Dedifferentiated amniotic fluid mesenchymal stem cell (primary cell): ENCODE data around the gene MFSD11.
A peak's percentile ranks its signal among the peaks of the same experiment; 100 is the strongest.
"Not testable (repeated sequence)": the region's sequence is repeated elsewhere in the genome, so short reads cannot be mapped to it uniquely, and the experiment has no call there.

Experiments used
- DNase-seq: peaks from one replicate; pipeline ENCODE4 v3.0.0-alpha.2; 2016; ENCODE audit errors: extremely low spot score

MFSD11 gene

DNA sequence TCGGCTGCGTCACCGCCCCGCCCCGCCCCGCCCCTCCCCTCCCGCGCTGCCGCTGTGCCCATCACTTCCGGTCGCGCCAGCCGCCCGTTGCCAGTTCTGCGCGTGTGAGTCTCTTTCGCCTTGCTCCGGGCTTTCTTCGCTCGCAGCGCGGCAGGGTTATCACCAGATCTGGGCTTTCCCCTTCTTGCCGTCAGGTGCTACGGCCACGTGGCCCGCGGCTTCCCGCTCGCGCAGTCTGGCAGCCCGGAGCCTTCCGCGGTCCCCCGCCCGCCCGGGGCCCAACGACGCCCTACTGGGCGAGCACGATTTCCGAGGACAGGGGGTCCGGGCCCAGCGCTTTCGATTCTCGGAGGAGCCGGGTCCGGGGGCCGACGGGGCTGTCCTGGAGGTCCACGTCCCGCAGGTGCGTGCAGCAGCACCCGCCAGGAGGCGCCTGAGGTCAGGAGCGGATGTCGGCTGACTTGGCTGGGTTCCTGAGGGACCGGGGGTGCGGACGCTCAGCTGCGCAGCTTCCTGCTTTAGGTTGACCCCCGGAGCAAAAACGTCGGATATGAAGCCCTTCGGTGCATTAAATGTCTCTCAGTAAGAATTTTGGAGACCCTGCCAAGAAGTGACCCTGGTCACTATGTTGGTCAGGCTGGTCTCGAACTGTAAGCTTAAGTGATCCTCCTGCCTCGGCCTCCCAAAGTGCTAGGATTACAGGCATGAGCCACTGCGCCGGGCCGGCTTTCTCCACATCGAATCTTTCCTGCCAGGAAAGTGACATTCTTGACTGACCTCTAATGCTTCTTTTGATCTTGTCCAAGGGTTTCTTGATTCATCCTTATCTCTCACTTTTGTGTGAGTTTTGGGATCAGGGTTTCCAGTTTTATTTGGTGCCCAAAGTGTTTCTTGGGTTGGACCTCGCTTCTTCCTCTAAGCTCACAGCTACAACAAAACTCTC is 10.9 kb upstream of the MFSD11 start, which contains the start of gene METTL23:
METTL23 (plus strand) TSS at position 64 of the 943 bp plus-strand sequence. CDS start 2,872 bp downstream, outside the sequence.
- DNase-seq, result no peak

DNA sequence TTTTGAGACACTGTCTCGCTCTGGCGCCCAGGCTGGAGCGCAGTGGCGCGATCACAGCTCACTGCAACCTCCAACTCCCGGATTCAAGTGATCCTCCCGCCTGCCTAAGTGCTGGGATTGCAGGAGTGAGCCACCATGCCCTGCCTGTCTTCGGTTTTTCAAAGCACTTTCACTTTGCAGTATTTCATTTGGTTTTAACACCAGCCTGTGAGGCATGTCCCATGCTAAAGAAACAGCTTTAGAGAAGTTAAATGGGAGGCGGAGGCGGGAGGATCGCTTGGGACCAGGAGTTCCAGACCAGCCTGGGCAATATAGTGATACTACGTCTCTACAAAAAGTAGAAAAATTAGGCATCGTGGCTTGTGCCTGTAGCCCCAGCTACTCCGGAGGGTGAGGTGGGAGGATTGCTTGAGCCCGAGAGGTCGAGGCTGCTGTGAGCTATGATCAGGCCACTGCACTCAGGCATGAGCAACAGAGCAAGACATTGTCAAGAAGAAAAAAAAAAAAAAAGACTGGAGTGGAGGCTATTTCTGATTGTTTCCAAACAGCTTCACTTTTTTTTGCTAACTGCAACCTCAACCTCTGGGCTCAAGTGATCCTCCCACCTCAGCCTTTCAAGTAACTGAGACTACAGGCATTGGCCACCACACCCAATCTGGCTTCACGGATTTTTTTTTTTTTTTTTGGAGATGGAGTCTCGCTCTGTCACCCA is 10.0 kb upstream of the MFSD11 start:
- DNase-seq, result no peak

DNA sequence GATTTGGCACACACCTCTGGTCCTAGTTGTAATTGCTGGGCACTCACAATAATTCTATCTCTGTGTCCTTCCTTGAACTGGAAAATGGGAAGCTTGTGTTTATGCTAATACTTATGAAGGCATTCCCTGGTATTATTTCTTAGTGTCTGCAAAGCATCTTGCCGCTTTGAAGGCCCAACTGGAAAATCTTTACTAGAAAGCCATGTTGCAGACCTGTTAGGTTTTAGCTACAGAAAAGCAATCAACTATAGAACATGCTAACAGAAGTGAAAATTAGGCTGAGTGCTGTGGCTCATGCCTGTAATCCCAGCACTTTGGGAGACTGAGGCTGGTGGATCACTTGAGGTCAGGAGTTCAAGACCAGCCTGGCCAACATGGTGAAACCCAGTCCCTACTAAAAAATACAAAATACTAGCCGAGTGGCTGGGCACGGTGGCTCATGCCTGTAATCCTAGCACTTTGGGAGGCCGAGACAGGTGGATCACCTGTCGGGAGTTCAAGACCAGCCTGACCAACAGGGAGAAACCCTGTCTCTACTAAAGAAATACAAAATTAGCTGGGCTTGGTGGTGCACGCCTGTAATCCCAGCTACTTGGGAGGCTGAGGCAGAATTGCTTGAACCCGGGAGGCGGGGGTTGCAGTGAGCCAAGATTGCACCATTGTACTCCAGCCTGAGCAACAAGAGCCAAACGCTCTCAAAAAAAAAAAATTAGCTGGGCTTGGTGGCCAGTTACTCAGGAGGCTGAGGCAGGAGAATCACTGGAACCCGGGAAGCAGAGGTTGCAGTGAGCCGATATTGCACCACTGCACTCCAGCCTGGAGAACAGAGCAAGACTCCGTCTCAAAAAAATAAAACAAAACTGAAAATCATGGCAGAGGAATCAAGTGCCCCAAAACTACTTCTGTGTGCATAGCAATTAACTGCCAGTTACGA is 5.9 kb upstream of the MFSD11 start:
- DNase-seq, result peak; percentile 14

DNA sequence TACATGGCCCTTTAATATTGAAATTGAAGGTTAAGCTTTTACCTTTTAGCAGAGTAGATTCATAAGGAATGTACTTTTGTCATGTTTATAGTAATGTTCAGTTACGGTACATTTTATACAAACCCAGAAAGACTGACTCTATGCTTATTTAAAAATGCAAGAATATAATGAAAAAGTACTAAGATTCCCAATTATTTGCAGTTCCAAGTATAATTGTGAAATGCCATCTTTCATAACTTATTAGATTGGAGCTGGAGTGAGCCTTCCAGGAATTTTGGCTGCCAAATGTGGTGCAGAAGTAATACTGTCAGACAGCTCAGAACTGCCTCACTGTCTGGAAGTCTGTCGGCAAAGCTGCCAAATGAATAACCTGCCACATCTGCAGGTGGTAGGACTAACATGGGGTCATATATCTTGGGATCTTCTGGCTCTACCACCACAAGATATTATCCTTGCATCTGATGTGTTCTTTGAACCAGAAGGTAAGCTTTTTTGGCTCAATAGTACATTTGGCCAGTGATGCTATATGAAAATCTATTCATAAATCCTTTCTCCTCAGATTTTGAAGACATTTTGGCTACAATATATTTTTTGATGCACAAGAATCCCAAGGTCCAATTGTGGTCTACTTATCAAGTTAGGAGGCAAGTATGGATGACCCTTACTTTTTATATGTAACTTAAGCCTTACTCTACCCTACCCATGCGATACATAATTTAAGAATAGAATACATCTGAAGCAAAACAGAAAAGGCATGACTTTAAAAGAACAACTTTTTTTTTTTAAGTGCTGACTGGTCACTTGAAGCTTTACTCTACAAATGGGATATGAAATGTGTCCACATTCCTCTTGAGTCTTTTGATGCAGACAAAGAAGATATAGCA is 4.9 kb upstream of the MFSD11 start:
- no peak for DNase-seq

DNA sequence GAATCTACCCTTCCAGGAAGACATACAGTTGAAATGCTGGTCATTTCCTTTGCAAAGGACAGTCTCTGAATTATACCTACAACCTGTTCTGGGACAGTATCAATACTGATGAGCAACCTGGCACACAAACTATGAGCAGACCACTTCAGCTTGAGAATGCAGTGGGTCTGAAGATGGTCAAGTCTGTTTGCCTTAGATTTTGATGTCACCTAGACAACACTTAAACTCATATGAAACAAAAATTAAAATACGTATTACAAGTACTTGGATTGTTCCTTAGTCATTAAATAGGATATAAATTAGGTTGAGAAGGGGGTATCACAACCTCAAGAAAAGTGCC is 4.3 kb upstream of the MFSD11 start:
- DNase-seq, result no peak

DNA sequence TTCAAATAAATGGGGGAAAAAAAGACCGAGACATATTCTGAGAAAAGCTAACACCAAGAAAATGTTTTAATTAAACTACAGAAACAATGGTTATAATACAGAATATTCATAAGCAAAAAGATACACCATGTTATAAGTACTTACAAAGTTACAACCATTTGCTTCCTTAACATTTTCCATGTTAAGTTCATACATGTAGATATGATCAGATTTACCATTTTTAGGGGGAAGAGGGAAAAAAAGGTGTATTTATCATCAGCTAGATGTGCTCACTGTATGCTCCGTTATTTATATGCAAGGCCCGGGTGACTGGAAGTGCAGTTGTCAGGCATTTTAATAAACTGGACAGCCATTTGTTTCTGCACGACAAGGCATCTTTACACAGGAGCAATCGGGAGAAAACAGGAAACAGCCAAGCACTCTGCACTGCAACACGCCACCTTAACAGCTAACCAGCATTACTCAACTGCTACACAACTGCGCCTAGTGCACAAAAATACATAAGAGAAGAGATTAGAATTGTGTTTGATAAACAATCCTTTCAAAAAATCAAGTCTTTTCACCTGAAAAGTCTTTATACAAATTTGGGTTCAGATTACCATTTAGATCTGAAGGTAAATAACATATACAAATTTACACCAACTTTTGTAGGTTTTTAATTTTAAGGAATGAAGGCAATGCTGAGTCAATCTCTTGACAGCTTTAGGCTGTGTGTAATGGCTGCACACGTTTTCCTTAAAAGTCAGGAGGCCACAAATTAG is 3.7 kb upstream of the MFSD11 start:
- DNase-seq, result no peak

DNA sequence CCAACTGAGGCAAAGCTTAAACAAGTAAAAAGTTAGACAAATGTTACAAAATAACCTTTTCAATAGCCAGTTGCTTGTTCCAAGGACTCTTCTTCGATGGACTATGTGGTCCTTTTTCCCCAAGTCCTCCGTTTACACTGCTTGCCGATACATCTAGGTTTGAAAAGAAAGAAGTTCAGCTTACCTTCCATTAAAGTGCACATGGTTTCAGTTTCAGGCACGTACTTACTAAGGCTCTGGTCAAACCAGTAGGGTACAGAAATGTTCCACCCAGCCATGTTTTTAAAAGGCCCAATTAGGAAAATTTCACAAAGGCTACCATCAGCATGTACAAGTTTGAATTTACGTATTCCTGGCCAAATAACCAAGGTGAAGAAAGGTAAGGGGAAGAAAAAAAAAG is 2.9 kb upstream of the MFSD11 start:
- DNase-seq, result no peak

DNA sequence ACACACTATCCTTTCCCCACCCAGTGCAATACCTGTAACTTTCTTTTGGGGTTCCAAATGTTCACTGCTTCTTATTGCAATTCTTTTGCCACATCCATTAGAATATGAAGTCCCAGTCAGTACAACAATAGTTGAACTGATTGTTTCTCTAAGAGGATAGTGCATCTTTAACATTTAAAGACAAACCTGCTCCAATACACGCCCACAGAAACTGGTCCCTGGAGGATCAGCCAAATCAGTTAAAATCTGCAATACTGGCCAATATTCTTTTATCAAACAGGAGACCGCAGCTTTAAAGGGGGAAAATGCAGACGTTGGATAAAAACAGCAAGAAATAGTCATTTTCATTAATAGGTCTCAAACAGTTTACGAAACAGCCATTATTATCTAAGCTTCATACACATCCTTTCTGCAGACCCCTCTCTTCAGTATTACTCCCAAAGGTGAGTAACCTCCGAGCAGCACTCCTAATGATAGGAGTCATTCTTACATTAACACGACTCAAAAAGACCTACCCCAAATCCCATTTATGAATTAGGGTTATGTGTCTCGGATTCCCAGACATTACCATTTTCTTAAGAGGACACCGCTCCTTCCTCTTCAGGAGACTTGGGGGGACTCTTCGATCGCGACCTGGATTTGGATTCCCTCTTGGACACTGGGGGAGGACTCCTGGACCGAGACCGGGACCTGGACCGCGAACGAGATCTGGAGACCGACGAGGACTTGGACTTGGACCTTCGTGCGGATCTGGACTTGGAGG is 2.2 kb upstream of the MFSD11 start:
- DNase-seq, result no peak

DNA sequence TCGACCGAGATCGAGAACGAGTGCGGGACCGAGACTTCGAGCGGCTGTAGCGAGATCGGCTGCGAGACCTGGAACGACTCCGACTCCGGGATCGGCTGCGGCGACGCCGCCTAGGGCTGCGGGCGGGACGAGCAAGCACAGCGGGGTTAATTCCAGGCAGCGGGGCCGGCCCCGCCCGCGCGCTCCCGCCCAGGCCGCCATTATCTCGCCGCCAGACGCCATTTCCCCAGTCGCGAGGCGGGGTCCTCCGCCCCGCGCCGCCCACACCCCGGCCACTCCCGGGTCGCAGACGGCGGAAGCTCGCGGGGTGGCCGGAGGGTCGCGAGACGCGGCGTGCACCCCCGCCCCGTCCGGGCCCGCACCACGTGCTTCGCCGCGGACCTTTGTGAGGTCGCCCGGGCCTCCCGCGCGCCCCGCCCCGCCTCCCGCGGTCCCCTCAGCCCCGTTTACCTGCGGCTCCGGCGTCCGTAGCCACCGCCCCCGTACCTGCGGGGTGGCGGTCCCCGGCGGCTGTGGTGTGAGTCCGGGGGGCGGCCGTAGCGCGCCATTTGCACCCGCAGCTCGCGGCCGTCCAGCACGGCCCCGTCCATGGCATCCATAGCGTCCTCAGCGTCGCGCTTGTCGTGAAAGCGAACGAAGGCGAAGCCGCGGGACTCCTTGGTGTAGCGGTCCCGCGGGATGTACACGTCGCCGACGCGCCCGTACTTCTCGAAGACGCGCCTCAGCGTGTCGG is 1.4 kb upstream of the MFSD11 start:
- peak; percentile 64 for DNase-seq

DNA sequence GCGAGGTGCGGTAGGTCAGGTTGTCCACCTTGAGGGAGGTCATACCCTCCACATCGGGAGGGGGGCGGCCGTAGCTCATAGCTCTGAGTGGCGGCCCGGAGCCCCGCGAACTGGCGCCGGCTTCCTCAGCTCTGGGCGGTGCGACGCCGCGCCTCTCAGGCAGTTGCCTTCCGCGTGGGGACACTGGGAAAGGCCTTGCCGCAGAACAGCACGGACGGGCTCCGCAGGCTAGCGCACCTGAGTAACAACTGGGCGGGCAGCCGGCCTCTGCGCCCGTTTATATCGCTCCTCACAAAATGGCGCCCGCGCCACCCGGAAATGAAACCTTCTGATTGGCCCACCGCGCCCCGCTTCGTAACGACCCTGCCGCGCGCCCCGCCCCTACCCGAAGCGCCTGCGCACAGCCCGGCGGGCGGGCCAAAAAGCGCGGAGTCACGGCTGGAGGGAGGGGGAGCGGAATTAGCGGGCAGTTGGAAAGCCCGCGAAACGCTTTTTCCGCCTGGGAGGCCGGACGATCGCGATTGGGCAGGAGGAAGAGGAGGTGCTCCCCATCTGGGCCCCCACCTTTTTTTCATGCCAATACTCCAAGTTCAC is 740 bp upstream of the MFSD11 start, which contains the start of gene SRSF2:
SRSF2 (minus strand) TSS at position 250 of the 594 bp plus-strand sequence; CDS start at position 79, 171 bp downstream.
- peak; percentile 98 for DNase-seq

DNA sequence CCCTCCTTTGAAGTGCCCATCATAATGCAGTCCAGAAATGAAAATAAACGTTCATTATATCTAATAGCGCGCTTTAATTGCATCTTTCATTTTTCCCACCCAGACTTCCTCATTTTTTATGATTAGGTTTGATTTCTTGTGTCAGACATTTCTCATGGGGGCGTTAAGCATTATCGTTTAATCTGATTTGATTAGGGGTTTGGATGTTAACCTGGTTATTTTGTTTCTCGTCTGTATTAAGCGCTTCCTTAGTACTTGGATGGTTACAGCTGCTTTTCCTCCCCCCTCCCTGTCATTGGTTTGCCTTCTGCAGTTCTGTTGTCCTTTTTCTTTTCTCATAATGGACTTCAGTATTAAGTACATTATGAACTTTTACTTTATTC is 540 bp downstream of the MFSD11 start:
- DNase-seq, result no peak

DNA sequence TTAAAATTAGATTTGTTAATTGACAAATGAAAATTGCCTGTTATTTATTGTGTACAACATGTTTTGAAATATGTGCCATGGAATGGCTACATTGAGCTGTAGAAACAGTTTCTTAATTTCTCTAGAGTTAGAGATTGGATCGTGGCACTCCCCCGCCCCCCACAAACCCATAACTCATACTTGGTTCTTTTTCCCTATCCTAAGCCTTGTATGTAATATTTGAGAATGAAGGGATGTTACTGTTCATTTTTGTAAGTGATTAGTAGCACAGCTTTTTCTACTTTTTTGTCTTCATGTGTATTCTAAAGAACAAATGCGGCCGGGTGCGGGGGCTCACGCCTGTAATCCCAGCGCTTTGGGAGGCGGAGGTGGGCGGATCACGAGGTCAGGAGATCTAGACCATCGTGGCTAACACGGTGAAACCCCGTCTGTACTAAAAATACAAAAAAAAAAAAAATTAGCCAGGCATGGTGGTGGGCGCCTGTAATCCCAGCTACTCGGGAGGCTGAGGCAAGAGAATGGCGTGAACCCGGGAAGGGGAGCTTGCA is 1.7 kb downstream of the MFSD11 start:
- not testable (repeated sequence) for DNase-seq

DNA sequence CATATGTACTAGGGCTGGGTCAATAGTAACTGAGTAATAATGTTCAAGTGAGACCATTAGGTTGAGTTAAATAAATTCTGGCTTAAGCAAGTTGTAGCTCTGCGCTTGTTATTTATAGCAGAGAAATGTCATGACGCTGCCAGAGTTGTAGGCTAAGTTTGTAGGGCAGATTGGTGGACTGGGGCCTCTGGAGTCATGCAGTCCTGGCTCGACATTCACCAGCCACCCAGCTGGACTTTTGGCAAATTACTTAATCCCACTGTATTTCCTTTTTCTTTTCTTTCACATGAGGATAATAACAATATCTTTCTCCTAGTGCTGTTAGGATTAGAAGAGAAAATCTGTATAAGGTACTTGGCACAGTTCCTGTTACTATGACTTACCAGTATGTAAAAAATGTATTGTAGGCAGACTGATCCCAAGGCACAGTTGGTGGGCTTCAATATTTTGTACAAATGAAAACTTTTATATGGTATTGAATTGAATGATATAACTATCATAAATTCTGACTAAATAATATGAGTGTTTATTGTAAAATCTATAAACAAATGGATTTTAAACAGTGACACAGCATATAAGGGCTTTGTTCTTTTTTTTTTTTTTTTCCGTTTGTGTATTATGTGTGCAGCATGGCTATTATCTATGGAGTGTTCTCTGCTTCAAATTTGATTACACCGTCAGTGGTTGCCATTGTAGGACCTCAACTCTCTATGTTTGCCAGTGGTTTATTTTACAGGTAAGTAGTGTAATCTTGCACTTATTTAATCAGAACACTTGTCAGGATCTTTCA is 2.6 kb downstream of the MFSD11 start:
- DNase-seq, result no peak

DNA sequence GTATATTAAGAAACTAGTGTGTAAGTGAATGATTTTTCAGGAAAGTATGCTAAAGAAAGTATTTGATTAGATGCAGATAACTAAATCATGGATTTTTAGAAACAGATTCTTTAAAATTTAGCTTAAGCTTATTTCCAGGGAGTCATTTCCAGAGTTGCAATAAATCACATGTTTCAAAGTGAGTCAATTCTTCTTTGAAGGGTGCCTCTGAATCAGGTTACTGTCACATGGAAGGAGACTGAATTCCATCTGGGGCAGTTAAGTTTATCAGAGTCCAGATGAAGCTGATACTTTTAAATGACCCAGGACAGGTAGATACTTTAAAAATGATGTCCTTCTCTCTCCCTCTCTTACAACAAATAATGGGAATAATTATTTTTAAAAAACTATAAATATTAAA is 5.0 kb downstream of the MFSD11 start:
- DNase-seq, result no peak

DNA sequence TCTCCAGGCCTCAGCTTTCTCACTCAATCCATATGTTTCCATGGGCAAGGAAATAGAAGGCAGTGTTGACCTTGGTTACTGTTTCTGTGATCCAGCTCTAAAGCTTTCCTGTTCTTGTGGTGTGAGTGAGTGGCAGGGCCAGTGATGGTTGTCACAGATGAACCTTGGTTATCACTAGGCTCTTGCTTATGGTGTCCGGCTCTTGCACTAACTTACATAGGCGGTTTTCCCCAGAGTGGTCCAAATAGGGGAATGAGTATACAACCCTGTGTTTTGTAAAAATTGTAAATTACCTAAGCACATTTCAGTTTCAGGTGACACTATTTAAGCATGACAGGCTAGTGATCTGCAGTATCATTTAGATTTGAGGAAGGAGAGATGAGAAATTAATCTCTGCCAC is 6.8 kb downstream of the MFSD11 start:
- no peak for DNase-seq

DNA sequence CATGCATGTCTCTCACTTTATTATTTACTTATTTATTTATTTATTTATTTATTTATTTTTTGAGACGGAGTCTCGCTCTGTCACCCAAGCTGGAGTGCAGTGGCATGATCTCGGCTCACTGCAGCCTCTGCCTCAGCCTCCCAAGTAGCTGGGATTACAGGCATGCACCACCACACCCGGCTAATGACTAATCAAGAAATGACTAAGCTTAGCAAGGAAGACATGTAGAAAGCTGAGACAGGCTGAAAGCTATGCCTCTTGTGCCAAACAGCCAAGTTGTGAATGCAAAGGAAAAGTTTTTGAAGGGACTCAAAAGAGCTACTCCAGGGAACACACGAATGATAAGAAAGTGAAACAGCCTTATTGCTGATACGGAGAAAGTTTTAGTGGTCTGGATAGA is 7.9 kb downstream of the MFSD11 start:
- DNase-seq, result not testable (repeated sequence)
